PC-9 (cell line): Measurements from ENCODE around the gene ELFN1. TPM values are rescaled to one million over a fixed set of nuclear protein-coding genes. Genes with fewer than 3 reads are reported as not detected.

Experiments used
- BruUV-seq: library from RNA; stranded (reverse); fragments of 400-500 nt; replicated peaks from 2 replicates; lab custom pipeline; 2021; lab: Mats Ljungman, UMichigan
- CTCF ChIA-PET: fragments of 300-600 bp; sonication (Branson Sonifier 250); formaldehyde crosslinking; loops from one replicate; lab custom pipeline; 2022; ENCODE audit warnings: antibody characterized with exemption; lab: Charles Lee
- POLR2A ChIA-PET: fragments of 300-600 bp; sonication (Branson Sonifier 250); formaldehyde crosslinking; loops from one replicate; lab custom pipeline; 2022; ENCODE audit warnings: antibody characterized with exemption; ENCODE audit not compliant: unreplicated experiment; lab: Charles Lee
- DNase-seq, 2 experiments: peaks; one replicate each; pipeline versions ENCODE4 v3.0.0 to v3.0.0-alpha.2; 2015 to 2022; ENCODE audit warnings: mixed read lengths in 1 of 2
- H2AFZ ChIP-seq: fragments of 200-600 bp; sonication (generic); 2 replicates; pipeline ENCODE4 v1.8.1; 2017; ENCODE audit warnings: antibody characterized with exemption
- H3F3A ChIP-seq: fragments of 200-600 bp; sonication (generic); 2 replicates; pipeline ENCODE4 v1.8.1; 2017; ENCODE audit warnings: antibody characterized with exemption, mild to moderate bottlenecking, low read depth; ENCODE audit not compliant: insufficient read depth
- H3K27ac ChIP-seq: fragments of 200-600 bp; sonication (generic); 2 replicates; pipeline ENCODE4 v1.6.1; 2016; ENCODE audit warnings: mixed run types
- H3K27me3 ChIP-seq: fragments of 200-600 bp; sonication (generic); 2 replicates; pipeline ENCODE4 v1.6.1; 2016; ENCODE audit warnings: low read depth, mixed run types; ENCODE audit not compliant: insufficient read depth
- H3K36me3 ChIP-seq: fragments of 200-600 bp; sonication (generic); 2 replicates; pipeline ENCODE4 v1.6.1; 2016; ENCODE audit warnings: low read depth, mixed run types
- H3K4me1 ChIP-seq: fragments of 200-600 bp; sonication (generic); replicated peaks from 2 replicates; pipeline ENCODE4 v1.6.1; 2016; ENCODE audit warnings: mixed run types; ENCODE audit not compliant: insufficient read depth
- H3K4me2 ChIP-seq: fragments of 200-600 bp; sonication (generic); 2 replicates; pipeline ENCODE4 v1.6.1; 2017; ENCODE audit warnings: mixed run types
- H3K4me3 ChIP-seq: fragments of 200-600 bp; sonication (generic); 2 replicates; pipeline ENCODE4 v1.6.1; 2016; ENCODE audit warnings: mixed run types
- H3K79me2 ChIP-seq: fragments of 200-600 bp; sonication (generic); 2 replicates; pipeline ENCODE4 v1.6.1; 2017; ENCODE audit warnings: low read depth, mixed run types
- H3K9me2 ChIP-seq: fragments of 200-600 bp; sonication (generic); 2 replicates; pipeline ENCODE4 v1.8.1; 2017; ENCODE audit warnings: mild to moderate bottlenecking; ENCODE audit not compliant: insufficient read depth
- H3K9me3 ChIP-seq: fragments of 200-600 bp; sonication (generic); 2 replicates; pipeline ENCODE4 v1.8.1; 2016; ENCODE audit warnings: low read depth; ENCODE audit not compliant: insufficient read depth
- H4K20me1 ChIP-seq: fragments of 200-600 bp; sonication (generic); 2 replicates; pipeline ENCODE4 v1.8.1; 2017; ENCODE audit not compliant: insufficient read depth
- EZH2 ChIP-seq: fragments of 200-600 bp; sonication (generic); IDR thresholded peaks from 2 replicates; pipeline ENCODE4 v1.8.0; 2017; ENCODE audit warnings: antibody characterized with exemption, low read depth
- intact Hi-C: fragments of 100-400 bp; cut with micrococcal nuclease; formaldehyde crosslinking; loops from one replicate; pipeline ENCODE4 v1.10.0; 2022; ENCODE audit not compliant: unreplicated experiment
- total RNA-seq: library from RNA; stranded (reverse); gene quantifications from 2 replicates; pipeline ENCODE4 v1.2.3, GENCODE V29; 2021
- TF ChIP-seq, protein P1 (sequence below): fragments of 200-600 bp; sonication (generic); conservative IDR thresholded peaks from 2 replicates; pipeline ENCODE4 v1.6.1; 2017; ENCODE audit warnings: mixed run types, antibody characterized with exemption, mild to moderate bottlenecking, moderate library complexity

Gene ELFN1
- total RNA-seq, 1 experiment from 2014 or later, result 0.09 TPM

DNA sequence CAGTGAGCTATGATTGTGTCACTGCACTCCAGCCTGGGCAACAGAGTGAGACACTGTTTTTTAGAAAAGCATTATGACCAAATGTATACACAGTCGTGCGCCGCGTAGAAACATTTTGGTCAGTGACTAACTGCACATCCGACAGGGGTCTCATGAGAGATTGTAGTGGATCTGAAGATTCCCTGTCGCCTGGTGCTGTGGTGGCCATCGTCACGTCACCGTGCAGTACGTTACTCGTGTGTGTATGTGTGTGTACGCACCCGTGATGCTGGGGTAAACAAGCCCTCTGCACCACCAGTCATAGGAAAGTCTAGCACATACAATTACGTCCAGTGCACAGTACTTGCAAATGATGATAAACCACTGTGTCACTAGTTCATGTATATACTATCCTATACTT lies 109.4 kb downstream of the ELFN1 start:
- H4K20me1 ChIP-seq, result no peaks in the 10 kb centered on the region
- no peaks in the 10 kb centered on the region for H3K4me1 ChIP-seq
- POLR2A ChIA-PET, result no interaction called here
- H3K27me3 ChIP-seq, result peaks cover 48% of the 10 kb centered on the region
- no peaks in the 10 kb centered on the region for H3F3A ChIP-seq
- BruUV-seq, result no TSS peak
- no peaks in the 10 kb centered on the region for H3K36me3 ChIP-seq
- H3K4me2 ChIP-seq, result no peak overlapping the region
- no peak for DNase-seq
- no peaks in the 10 kb centered on the region for H3K79me2 ChIP-seq
- no peak overlapping the region for H2AFZ ChIP-seq
- CTCF ChIA-PET, result no interaction called here
- H3K9me3 ChIP-seq, result no peaks in the 10 kb centered on the region; the same call in 1 of the 2 replicates
- H3K27ac ChIP-seq, result no peak overlapping the region
- intact Hi-C loops, result no loop called here
- no peak for TF ChIP-seq EZH2
- TF ChIP-seq, protein P1, sequence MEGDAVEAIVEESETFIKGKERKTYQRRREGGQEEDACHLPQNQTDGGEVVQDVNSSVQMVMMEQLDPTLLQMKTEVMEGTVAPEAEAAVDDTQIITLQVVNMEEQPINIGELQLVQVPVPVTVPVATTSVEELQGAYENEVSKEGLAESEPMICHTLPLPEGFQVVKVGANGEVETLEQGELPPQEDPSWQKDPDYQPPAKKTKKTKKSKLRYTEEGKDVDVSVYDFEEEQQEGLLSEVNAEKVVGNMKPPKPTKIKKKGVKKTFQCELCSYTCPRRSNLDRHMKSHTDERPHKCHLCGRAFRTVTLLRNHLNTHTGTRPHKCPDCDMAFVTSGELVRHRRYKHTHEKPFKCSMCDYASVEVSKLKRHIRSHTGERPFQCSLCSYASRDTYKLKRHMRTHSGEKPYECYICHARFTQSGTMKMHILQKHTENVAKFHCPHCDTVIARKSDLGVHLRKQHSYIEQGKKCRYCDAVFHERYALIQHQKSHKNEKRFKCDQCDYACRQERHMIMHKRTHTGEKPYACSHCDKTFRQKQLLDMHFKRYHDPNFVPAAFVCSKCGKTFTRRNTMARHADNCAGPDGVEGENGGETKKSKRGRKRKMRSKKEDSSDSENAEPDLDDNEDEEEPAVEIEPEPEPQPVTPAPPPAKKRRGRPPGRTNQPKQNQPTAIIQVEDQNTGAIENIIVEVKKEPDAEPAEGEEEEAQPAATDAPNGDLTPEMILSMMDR, result no peak
- H3K4me3 ChIP-seq, result no peak overlapping the region
- no peaks in the 10 kb centered on the region for H3K9me2 ChIP-seq

DNA sequence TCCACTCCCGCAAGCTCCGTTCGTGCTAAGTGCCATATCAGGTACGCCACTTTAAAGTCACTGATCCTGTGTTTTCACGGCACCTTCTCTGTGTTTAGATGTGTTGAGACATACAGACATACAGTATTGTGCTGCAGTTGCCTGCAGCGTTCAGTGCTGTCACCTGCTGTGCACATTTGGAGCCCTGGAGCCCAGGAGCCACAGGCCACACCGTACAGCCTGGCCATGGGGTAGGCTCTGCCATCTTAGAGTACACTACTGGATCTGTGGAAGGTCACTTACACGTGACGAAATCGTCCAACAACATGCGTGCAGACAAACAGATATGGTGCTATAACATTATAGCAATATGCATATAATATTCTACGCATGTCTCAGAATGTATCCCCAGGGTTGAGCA lies 111.3 kb downstream of the ELFN1 start:
- peaks cover 31% of the 10 kb centered on the region for H3K27me3 ChIP-seq
- H3K4me1 ChIP-seq, result no peaks in the 10 kb centered on the region
- H4K20me1 ChIP-seq, result no peaks in the 10 kb centered on the region
- no peak for DNase-seq
- no peak overlapping the region for H3K27ac ChIP-seq
- POLR2A ChIA-PET, result no interaction called here
- H3K4me2 ChIP-seq, result no peak overlapping the region
- no peak overlapping the region for H2AFZ ChIP-seq
- no TSS peak for BruUV-seq
- H3K36me3 ChIP-seq, result no peaks in the 10 kb centered on the region
- CTCF ChIA-PET, result no interaction called here
- H3K79me2 ChIP-seq, result no peaks in the 10 kb centered on the region
- TF ChIP-seq, protein P1, result no peak
- no peak for TF ChIP-seq EZH2
- intact Hi-C loops, result no loop called here
- no peaks in the 10 kb centered on the region for H3F3A ChIP-seq
- no peaks in the 10 kb centered on the region for H3K9me2 ChIP-seq
- peaks cover 7% of the 10 kb centered on the region; the same call in 1 of the 2 replicates for H3K9me3 ChIP-seq
- no peak overlapping the region for H3K4me3 ChIP-seq

DNA sequence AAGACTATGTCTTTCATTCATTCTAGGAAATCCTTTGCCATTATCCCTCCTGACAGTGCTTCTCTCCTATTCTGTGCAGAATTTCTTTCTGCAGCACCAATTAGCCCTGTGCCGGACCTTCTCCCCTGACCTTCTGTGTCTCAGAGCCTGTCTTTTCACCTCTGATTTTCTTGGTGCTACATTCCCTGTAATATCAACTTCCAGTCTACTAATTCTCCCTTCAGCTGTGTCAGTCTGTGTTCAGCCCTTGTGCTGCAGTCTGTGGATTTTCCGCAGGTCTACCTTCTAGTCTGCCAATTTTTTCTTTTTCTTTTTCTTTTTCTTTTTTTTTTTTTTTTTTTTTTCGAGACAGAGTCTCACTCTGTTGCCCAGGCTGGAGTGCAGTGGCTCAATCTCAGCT lies 115.8 kb downstream of the ELFN1 start:
- H3F3A ChIP-seq, result no peaks in the 10 kb centered on the region
- no peaks in the 10 kb centered on the region for H3K9me2 ChIP-seq
- no peaks in the 10 kb centered on the region for H4K20me1 ChIP-seq
- H3K27ac ChIP-seq, result no peak overlapping the region
- no peak overlapping the region for H3K4me2 ChIP-seq
- no peaks in the 10 kb centered on the region for H3K79me2 ChIP-seq
- no peaks in the 10 kb centered on the region for H3K4me1 ChIP-seq
- ChIA-PET POLR2A (no interaction called here), CTCF (no interaction called here)
- H3K9me3 ChIP-seq, result peaks cover 7% of the 10 kb centered on the region; the same call in 1 of the 2 replicates
- TF ChIP-seq EZH2, result no peak
- TF ChIP-seq, protein P1, result no peak
- BruUV-seq, result no TSS peak
- no peak for DNase-seq
- no peaks in the 10 kb centered on the region for H3K36me3 ChIP-seq
- intact Hi-C loops, result no loop called here
- no peak overlapping the region for H2AFZ ChIP-seq
- H3K27me3 ChIP-seq, result peaks cover 33% of the 10 kb centered on the region
- no peak overlapping the region for H3K4me3 ChIP-seq
